Progenitor cell of endocrine pancreas (in vitro differentiated cells): ENCODE data around the gene SNCAIP. TPM values are rescaled to one million over a fixed set of nuclear protein-coding genes. Genes with fewer than 3 reads are reported as not detected.

ENCODE experiments used
- DNase-seq: peaks from one replicate; pipeline ENCODE4 v3.0.0; 2021; ENCODE audit warnings: low spot score; ENCODE audit not compliant: unreplicated experiment
- H3K27ac Mint-ChIP-seq: 2 replicates; pipeline ENCODE4 v1.8.0; 2021; ENCODE audit warnings: mild to moderate bottlenecking, moderate library complexity, mixed read lengths
- H3K27me3 Mint-ChIP-seq: 2 replicates; pipeline ENCODE4 v1.8.0; 2021; ENCODE audit warnings: mixed read lengths
- H3K36me3 Mint-ChIP-seq: 2 replicates; pipeline ENCODE4 v1.8.0; 2022; ENCODE audit warnings: mixed read lengths; ENCODE audit not compliant: insufficient read depth
- H3K4me1 Mint-ChIP-seq: 2 replicates; pipeline ENCODE4 v1.8.0; 2021; ENCODE audit warnings: low read depth, mixed read lengths
- H3K4me3 Mint-ChIP-seq: 2 replicates; pipeline ENCODE4 v1.8.0; 2021; ENCODE audit warnings: low read depth, mild to moderate bottlenecking, moderate library complexity, mixed read lengths
- H3K9me3 Mint-ChIP-seq: 2 replicates; pipeline ENCODE4 v1.8.0; 2021; ENCODE audit warnings: low read depth, mixed read lengths
- CTCF ChIP-seq: fragments of 200-600 bp; sonication (generic); IDR thresholded peaks from one replicate; pipeline ENCODE4 v1.5.0; 2021; ENCODE audit warnings: antibody characterized with exemption, mild to moderate bottlenecking; ENCODE audit not compliant: unreplicated experiment
- total RNA-seq: library from RNA; stranded (reverse); gene quantifications from 2 replicates; pipeline ENCODE4 v1.2.1, GENCODE V29; 2021

The SNCAIP gene
- total RNA-seq, 1 donor from 2014 or later: 13.7 TPM

- H3K36me3 Mint-ChIP-seq: no peaks in the 10 kb centered on the region
- no peak for TF ChIP-seq CTCF
- peaks cover 16% of the 10 kb centered on the region for H3K9me3 Mint-ChIP-seq
- no peak for DNase-seq
- no peak overlapping the region for H3K27ac Mint-ChIP-seq
- H3K4me3 Mint-ChIP-seq: no peak overlapping the region
- no peaks in the 10 kb centered on the region for H3K27me3 Mint-ChIP-seq
- H3K4me1 Mint-ChIP-seq: no peaks in the 10 kb centered on the region
Measured at GRCh38 chr5:122283592-122283991, 28.4 kb upstream of the SNCAIP start.

- no peak overlapping the region for H3K4me3 Mint-ChIP-seq
- peaks cover 12% of the 10 kb centered on the region for H3K9me3 Mint-ChIP-seq
- no peak for TF ChIP-seq CTCF
- H3K27me3 Mint-ChIP-seq: no peaks in the 10 kb centered on the region
- no peak for DNase-seq
- H3K36me3 Mint-ChIP-seq: no peaks in the 10 kb centered on the region
- no peak overlapping the region for H3K27ac Mint-ChIP-seq
- peaks cover 7% of the 10 kb centered on the region for H3K4me1 Mint-ChIP-seq
Measured at GRCh38 chr5:122286541-122286940, 25.5 kb upstream of the SNCAIP start.

GRCh38 chr5:122287101-122287500 lies 24.9 kb upstream of the SNCAIP start:
- no peaks in the 10 kb centered on the region for H3K27me3 Mint-ChIP-seq
- no peak overlapping the region for H3K4me3 Mint-ChIP-seq
- H3K27ac Mint-ChIP-seq: no peak overlapping the region
- H3K36me3 Mint-ChIP-seq: no peaks in the 10 kb centered on the region
- no peak for TF ChIP-seq CTCF
- H3K9me3 Mint-ChIP-seq: peaks cover 12% of the 10 kb centered on the region
- DNase-seq: no peak
- peaks cover 10% of the 10 kb centered on the region for H3K4me1 Mint-ChIP-seq

- H3K4me3 Mint-ChIP-seq: no peak overlapping the region
- peaks cover 9% of the 10 kb centered on the region for H3K9me3 Mint-ChIP-seq
- DNase-seq: no peak
- H3K27me3 Mint-ChIP-seq: no peaks in the 10 kb centered on the region
- peaks cover 21% of the 10 kb centered on the region for H3K4me1 Mint-ChIP-seq
- H3K36me3 Mint-ChIP-seq: peaks cover 1% of the 10 kb centered on the region
- TF ChIP-seq CTCF: no peak
- no peak overlapping the region for H3K27ac Mint-ChIP-seq
Measured at GRCh38 chr5:122291000-122291901, 20.8 kb upstream of the SNCAIP start.

GRCh38 chr5:122292332-122292731 lies 19.7 kb upstream of the SNCAIP start:
- Mint-ChIP-seq H3K9me3 (peaks cover 9% of the 10 kb centered on the region), H3K27me3 (peaks cover 4% of the 10 kb centered on the region), H3K27ac (no peak overlapping the region), H3K4me3 (no peak overlapping the region), H3K4me1 (peaks cover 25% of the 10 kb centered on the region), H3K36me3 (peaks cover 1% of the 10 kb centered on the region)
- TF ChIP-seq CTCF: no peak
- DNase-seq: no peak
